Kidney (tissue), 14 donors: Measurements from ENCODE around the gene CFAP97D1. TPM values are rescaled to one million over a fixed set of nuclear protein-coding genes. Genes with fewer than 3 reads are reported as not detected.

Source experiments
- DNase-seq, 5 donors: peaks; one replicate each; pipeline ENCODE4 v3.0.0-alpha.2; 2013 to 2020
- FAIRE-seq: peaks from 2 replicates; lab custom pipeline; 2012; peaks lifted over from hg19 to GRCh38; lab: Jason Lieb, UNC
- H3K27ac ChIP-seq, 2 donors: one replicate each; pipeline ENCODE4 v1.7.0; 2013; ENCODE audit warnings: low read depth in 2 of 2, low read length in 2 of 2, inconsistent platforms in 1 of 2
- H3K27me3 ChIP-seq: one replicate; pipeline ENCODE4 v1.7.1; 2013; ENCODE audit warnings: low read length, inconsistent platforms; ENCODE audit not compliant: control insufficient read depth, insufficient read depth
- H3K36me3 ChIP-seq, 3 donors: one replicate each; pipeline versions ENCODE4 v1.7.0 to v1.7.1; 2013; ENCODE audit warnings: low read length in 3 of 3, control low read depth in 1 of 3, inconsistent platforms in 1 of 3; ENCODE audit not compliant: insufficient read depth in 3 of 3, control insufficient read depth in 2 of 3
- H3K4me1 ChIP-seq, 3 donors: one replicate each; pipeline versions ENCODE4 v1.7.0 to v1.7.1; 2013; ENCODE audit warnings: low read length in 3 of 3, inconsistent platforms in 1 of 3, low read depth in 1 of 3; ENCODE audit not compliant: control insufficient read depth in 2 of 3, insufficient read depth in 2 of 3
- H3K4me3 ChIP-seq, 3 donors: one replicate each; pipeline versions ENCODE4 v1.7.0 to v1.8.1; 2013; ENCODE audit warnings: low read length in 3 of 3, control low read depth in 1 of 3, inconsistent platforms in 1 of 3
- H3K9ac ChIP-seq, 3 donors: one replicate each; pipeline versions ENCODE4 v1.7.0 to v1.7.1; 2013; ENCODE audit warnings: low read length in 3 of 3, control low read depth in 1 of 3, inconsistent platforms in 1 of 3
- H3K9me3 ChIP-seq, 3 donors: one replicate each; pipeline versions ENCODE4 v1.7.0 to v1.7.1; 2013; ENCODE audit warnings: low read length in 3 of 3, control low read depth in 1 of 3, inconsistent platforms in 1 of 3; ENCODE audit not compliant: control insufficient read depth in 2 of 3, insufficient read depth in 1 of 3
- CTCF ChIP-seq: IDR thresholded peaks from 3 replicates; pipeline ENCODE4 v1.5.1; 2012; ENCODE audit warnings: mild to moderate bottlenecking, moderate library complexity, borderline replicate concordance; ENCODE audit not compliant: insufficient read depth; ENCODE audit errors: extremely low read depth
- intact Hi-C: fragments of 100-400 bp; cut with DNase I; formaldehyde crosslinking; loops from one replicate; pipeline ENCODE4 v1.11.1; 2022
- polyA plus RNA-seq: library from polyadenylated mRNA; stranded (reverse); fragments of 350-450 nt; fragmentation: Illumina TruSeq; extraction: RNeasy Lipid Tissue Mini Kit (QIAGEN cat#74804); gene quantifications from one replicate; pipeline ENCODE4 v1.2.3, GENCODE V29; 2014; ENCODE audit warnings: low read depth, low replicate concordance; ENCODE audit not compliant: insufficient read depth
- total RNA-seq: library from RNA; stranded (reverse); fragmentation: NEBNext Ultra II Directional; extraction: Animal tissue kit (Norgen Biotek cat#: 25700); gene quantifications from one replicate; pipeline ENCODE4 v1.2.1, GENCODE V29; 2021
- donor health status: control.
- donor health status: control.
- donor health status: control.
- donor health status: control.
- donor health status: control.
- donor health status: DM: yes; HTN: yes; CAD: no.
- donor health status: Normal renal cell carcinoma (clear cell type).

The CFAP97D1 gene
- total and polyA plus RNA-seq, 2 donors from 2014 or later = not detected

GRCh38 chr17:43753493-43754129, 26.6 kb upstream of the CFAP97D1 start:
- intact Hi-C loops = no loop called here
- no peak for FAIRE-seq
- H3K4me3 ChIP-seq = no peak overlapping the region

GRCh38 chr17:43754947-43755346, 25.3 kb upstream of the CFAP97D1 start:
- FAIRE-seq (no peak), DNase-seq (peak in 1 of 5 donors; percentile 68)
- H3K9ac ChIP-seq = no peak overlapping the region
- no peaks in the 10 kb centered on the region for H3K27me3 ChIP-seq
- intact Hi-C loops = loop anchor here (5.0 kb wide), 1 partner anchor 58 kb away; no protein-coding TSS in a partner anchor
- H3K4me1 ChIP-seq = peaks cover 0 to 6% (median 2%) of the 10 kb centered on the region in 3 donors
- no peak overlapping the region for H3K27ac ChIP-seq
- no peak overlapping the region for H3K4me3 ChIP-seq
- no peaks in the 10 kb centered on the region for H3K9me3 ChIP-seq
- no peaks in the 10 kb centered on the region for H3K36me3 ChIP-seq
- TF ChIP-seq CTCF = no peak

More at GRCh38 chr17:43753493-43754129, 26.6 kb upstream of the CFAP97D1 start:
- Histone ChIP-seq H3K9ac (no peak overlapping the region), H3K9me3 (no peaks in the 10 kb centered on the region), H3K36me3 (no peaks in the 10 kb centered on the region), H3K27me3 (no peaks in the 10 kb centered on the region), H3K27ac (no peak overlapping the region), H3K4me1 (peaks cover 0 to 6% (median 2%) of the 10 kb centered on the region in 3 donors)
- TF ChIP-seq CTCF = no peak
- no peak for DNase-seq

- intact Hi-C loops = loop anchor here (5.0 kb wide), 1 partner anchor 58 kb away; no protein-coding TSS in a partner anchor
- no peak for FAIRE-seq
- no peaks in the 10 kb centered on the region for H3K36me3 ChIP-seq
- no peak for TF ChIP-seq CTCF
- H3K4me1 ChIP-seq = peaks cover 2 to 8% (median 3%) of the 10 kb centered on the region in 3 donors
- H3K27me3 ChIP-seq = no peaks in the 10 kb centered on the region
- no peaks in the 10 kb centered on the region for H3K9me3 ChIP-seq
- H3K4me3 ChIP-seq = no peak overlapping the region
- no peak overlapping the region for H3K27ac ChIP-seq
- peak; percentile 74 to 83 (median 81) for DNase-seq
- H3K9ac ChIP-seq = no peak overlapping the region
Observed at GRCh38 chr17:43755389-43755875, 24.8 kb upstream of the CFAP97D1 start.
